C4-2B (cell line): ENCODE results near the gene CTSH.

ENCODE experiments used
- ZFX ChIP-seq: fragments of 450-650 bp; IDR thresholded peaks from 2 replicates; pipeline ENCODE4 v1.6.1; 2017
- TF ChIP-seq, protein P1 (sequence below): fragments of 450-650 bp; conservative IDR thresholded peaks from 2 replicates; pipeline ENCODE4 v1.5.1; 2017; ENCODE audit warnings: mild to moderate bottlenecking

DNA sequence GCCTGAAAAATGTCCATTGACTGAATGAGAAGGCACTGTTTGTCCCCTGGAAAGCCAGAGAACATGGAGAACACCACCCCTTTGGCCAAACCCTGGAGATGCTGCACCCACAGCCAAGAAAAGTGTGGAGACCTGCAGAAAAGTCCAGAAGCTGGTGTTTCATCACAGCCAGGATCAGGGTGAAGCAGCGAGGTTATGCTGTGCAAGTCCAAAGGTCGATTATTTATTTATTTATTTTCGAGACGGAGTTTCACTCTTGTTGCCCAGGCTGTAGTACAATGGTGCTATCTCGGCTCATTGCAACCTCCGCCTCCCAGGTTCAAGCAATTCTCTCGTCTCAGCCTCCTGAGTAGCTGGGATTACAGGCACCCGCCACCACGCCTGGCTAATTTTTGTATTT is 5.5 kb upstream of the CTSH start:
- TF ChIP-seq, protein P1, sequence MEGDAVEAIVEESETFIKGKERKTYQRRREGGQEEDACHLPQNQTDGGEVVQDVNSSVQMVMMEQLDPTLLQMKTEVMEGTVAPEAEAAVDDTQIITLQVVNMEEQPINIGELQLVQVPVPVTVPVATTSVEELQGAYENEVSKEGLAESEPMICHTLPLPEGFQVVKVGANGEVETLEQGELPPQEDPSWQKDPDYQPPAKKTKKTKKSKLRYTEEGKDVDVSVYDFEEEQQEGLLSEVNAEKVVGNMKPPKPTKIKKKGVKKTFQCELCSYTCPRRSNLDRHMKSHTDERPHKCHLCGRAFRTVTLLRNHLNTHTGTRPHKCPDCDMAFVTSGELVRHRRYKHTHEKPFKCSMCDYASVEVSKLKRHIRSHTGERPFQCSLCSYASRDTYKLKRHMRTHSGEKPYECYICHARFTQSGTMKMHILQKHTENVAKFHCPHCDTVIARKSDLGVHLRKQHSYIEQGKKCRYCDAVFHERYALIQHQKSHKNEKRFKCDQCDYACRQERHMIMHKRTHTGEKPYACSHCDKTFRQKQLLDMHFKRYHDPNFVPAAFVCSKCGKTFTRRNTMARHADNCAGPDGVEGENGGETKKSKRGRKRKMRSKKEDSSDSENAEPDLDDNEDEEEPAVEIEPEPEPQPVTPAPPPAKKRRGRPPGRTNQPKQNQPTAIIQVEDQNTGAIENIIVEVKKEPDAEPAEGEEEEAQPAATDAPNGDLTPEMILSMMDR = no peak
- no peak for TF ChIP-seq ZFX
